Endothelial cell of umbilical vein (primary cell): ENCODE data around the gene PHTF1.

Experiments
- CTCF ChIP-seq, 2 donors: IDR thresholded peaks; 1 replicate in 1 of 2; 2 replicates in 1 of 2; pipeline ENCODE4 v1.5.1; 2011; ENCODE audit warnings: low read length in 2 of 2, mild to moderate bottlenecking in 2 of 2, moderate library complexity in 2 of 2, control low read depth in 1 of 2, inconsistent platforms in 1 of 2, low read depth in 1 of 2; ENCODE audit not compliant: insufficient read depth in 1 of 2; ENCODE audit errors: extremely low read depth in 1 of 2
- GATA2 ChIP-seq: IDR thresholded peaks from 2 replicates; pipeline ENCODE4 v1.7.0; 2011; ENCODE audit warnings: low read depth, mild to moderate bottlenecking, moderate library complexity, mixed read lengths, low read length; ENCODE audit not compliant: insufficient read length, insufficient read depth
- JUN ChIP-seq: IDR thresholded peaks from 2 replicates; pipeline ENCODE4 v1.6.1; 2011; ENCODE audit warnings: borderline replicate concordance, low read depth; ENCODE audit not compliant: insufficient read length, insufficient read depth
- MAX ChIP-seq: IDR thresholded peaks from 2 replicates; pipeline ENCODE4 v1.6.1; 2011; ENCODE audit not compliant: insufficient read depth, insufficient read length
- MYC ChIP-seq: IDR thresholded peaks from one replicate; pipeline ENCODE4 v1.6.1; 2011; ENCODE audit warnings: mild to moderate bottlenecking, low read depth, low read length
- POLR2A ChIP-seq: IDR thresholded peaks from 2 replicates; pipeline ENCODE4 v1.6.1; 2012; ENCODE audit warnings: low read depth, mild to moderate bottlenecking, control low read depth, low read length

- TF ChIP-seq JUN (no peak), GATA2 (no peak), MAX (no peak), CTCF (IDR thresholded peaks at IDR 0.05; ENCODE audit: extremely low read depth in 1 of 2, insufficient read depth in 1 of 2, low read depth in 1 of 2, low read length in 2 of 2) (no peak), POLR2A (no peak), MYC (no peak)
Measured at GRCh38 chr1:113672491-113672890, 86.8 kb downstream of the PHTF1 start.
